Testis (tissue), 3 donors: ENCODE data around the gene GEMIN5. TPM values are rescaled to one million over a fixed set of nuclear protein-coding genes. Genes with fewer than 3 reads are reported as not detected.

Experiments used
- DNase-seq: peaks from one replicate; pipeline ENCODE4 v3.0.0-alpha.2; 2019
- H3K27ac ChIP-seq, 2 donors: fragments of 200-600 bp; sonication (generic); one replicate each; pipeline ENCODE4 v1.5.1; 2019
- H3K27me3 ChIP-seq: fragments of 200-600 bp; sonication (generic); one replicate; pipeline ENCODE4 v1.5.1; 2019
- H3K36me3 ChIP-seq: fragments of 200-600 bp; sonication (generic); one replicate; pipeline ENCODE4 v1.5.1; 2017; ENCODE audit warnings: low read depth; ENCODE audit errors: missing control alignments
- H3K4me1 ChIP-seq: fragments of 200-600 bp; sonication (generic); one replicate; pipeline ENCODE4 v1.5.1; 2019
- H3K4me3 ChIP-seq, 2 donors: fragments of 200-600 bp; sonication (generic); one replicate each; pipeline ENCODE4 v1.5.1; 2017 to 2019
- H3K9me3 ChIP-seq: fragments of 200-600 bp; sonication (generic); one replicate; pipeline ENCODE4 v1.5.1; 2017
- POLR2A ChIP-seq: fragments of 450-650 bp; IDR thresholded peaks from one replicate; pipeline ENCODE4 v1.6.1; 2017; ENCODE audit warnings: antibody characterized with exemption, mild to moderate bottlenecking, moderate library complexity
- WGBS, 2 donors: methylation state at CpG; one replicate each; pipeline ENCODE4 v1.1.5; 2018; 5-methylcytosine and 5-hydroxymethylcytosine counted together
- intact Hi-C: fragments of 100-400 bp; cut with DNase I; formaldehyde crosslinking; loops from one replicate; pipeline ENCODE4 v1.15.1; 2023; ENCODE audit warnings: low total_unique reads
- polyA plus RNA-seq: library from polyadenylated mRNA; stranded (reverse); fragments of 350-450 nt; fragmentation: Illumina TruSeq; extraction: RNeasy Lipid Tissue Mini Kit (QIAGEN cat#74804); gene quantifications from one replicate; pipeline ENCODE4 v1.2.3, GENCODE V29; 2014; ENCODE audit warnings: low read depth, low replicate concordance; ENCODE audit not compliant: insufficient read depth
- total RNA-seq, 2 donors: library from RNA; depleted of rRNA; stranded (reverse); fragments of >200 nt; gene quantifications; one replicate each; pipeline ENCODE4 v1.2.3, GENCODE V29; 2016
- TF ChIP-seq, protein P1 (sequence below), 3 experiments: fragments of 450-650 bp in 2 of 3; fragments of 200-600 bp in 1 of 3; sonication (generic) in 1 of 3; IDR thresholded peaks; one replicate each; pipeline ENCODE4 v1.5.1; 2016 to 2019; ENCODE audit warnings: antibody characterized with exemption in 3 of 3, mild to moderate bottlenecking in 2 of 3, moderate library complexity in 1 of 3

GEMIN5 gene
- total and polyA plus RNA-seq, 3 donors from 2014 or later = 15.8 to 24.7 (median 24.1) TPM

DNA sequence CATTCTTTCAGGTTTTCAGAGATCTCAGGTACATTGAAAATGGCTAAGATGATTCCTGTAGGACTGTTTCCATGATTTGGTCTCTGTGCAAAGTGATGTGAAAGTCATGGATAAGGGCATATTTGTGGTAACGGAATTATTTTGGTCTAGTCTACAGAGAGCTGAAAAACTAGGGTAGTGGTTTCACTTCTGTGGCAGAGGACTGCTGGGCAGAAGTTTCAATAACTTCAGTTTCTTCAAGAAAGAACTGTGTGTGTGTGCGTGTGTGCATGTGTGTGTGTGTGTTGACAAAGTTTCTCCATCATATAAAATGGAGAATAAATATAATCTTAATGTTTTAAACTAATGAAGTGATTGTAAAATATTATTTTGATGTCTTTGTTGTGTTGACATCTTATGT lies 75.2 kb downstream of the GEMIN5 start:
- no peaks in the 10 kb centered on the region for H3K36me3 ChIP-seq
- H3K27me3 ChIP-seq = no peaks in the 10 kb centered on the region
- intact Hi-C loops = no loop called here
- H3K4me1 ChIP-seq = peaks cover 49% of the 10 kb centered on the region
- TF ChIP-seq, protein P1, sequence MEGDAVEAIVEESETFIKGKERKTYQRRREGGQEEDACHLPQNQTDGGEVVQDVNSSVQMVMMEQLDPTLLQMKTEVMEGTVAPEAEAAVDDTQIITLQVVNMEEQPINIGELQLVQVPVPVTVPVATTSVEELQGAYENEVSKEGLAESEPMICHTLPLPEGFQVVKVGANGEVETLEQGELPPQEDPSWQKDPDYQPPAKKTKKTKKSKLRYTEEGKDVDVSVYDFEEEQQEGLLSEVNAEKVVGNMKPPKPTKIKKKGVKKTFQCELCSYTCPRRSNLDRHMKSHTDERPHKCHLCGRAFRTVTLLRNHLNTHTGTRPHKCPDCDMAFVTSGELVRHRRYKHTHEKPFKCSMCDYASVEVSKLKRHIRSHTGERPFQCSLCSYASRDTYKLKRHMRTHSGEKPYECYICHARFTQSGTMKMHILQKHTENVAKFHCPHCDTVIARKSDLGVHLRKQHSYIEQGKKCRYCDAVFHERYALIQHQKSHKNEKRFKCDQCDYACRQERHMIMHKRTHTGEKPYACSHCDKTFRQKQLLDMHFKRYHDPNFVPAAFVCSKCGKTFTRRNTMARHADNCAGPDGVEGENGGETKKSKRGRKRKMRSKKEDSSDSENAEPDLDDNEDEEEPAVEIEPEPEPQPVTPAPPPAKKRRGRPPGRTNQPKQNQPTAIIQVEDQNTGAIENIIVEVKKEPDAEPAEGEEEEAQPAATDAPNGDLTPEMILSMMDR (IDR thresholded peaks at IDR 0.05) = no peak
- no peak for TF ChIP-seq POLR2A
- peak overlapping the region in 1 of 2 donors; percentile 100 for H3K27ac ChIP-seq
- H3K4me3 ChIP-seq = no peak overlapping the region
- no peak for DNase-seq
- WGBS, 2 donors = 66 to 84% methylated on average over 2 of the region's 2 CpGs
- no peaks in the 10 kb centered on the region for H3K9me3 ChIP-seq

DNA sequence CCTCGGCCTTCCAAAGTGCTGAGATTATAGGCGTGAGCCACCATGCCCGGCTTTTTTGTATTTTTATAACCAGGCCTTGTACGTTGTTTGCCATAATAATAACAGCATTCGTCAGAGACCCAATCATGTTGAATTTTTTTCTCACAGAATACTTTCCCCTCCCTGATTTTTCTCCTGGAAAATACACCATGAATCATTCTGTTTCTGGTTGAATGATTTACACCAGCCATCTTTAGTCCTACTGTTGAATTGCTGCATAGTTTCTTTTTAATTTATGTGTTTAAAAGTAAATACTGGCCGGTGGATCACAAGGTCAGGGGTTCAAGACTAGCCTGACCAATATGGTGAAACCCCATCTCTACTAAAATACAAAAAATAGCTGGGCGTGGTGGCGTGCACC lies 76.1 kb downstream of the GEMIN5 start:
- intact Hi-C loops = no loop called here
- no peaks in the 10 kb centered on the region for H3K9me3 ChIP-seq
- H3K27ac ChIP-seq = peak overlapping the region in 1 of 2 donors; percentile 100
- H3K4me3 ChIP-seq = no peak overlapping the region
- TF ChIP-seq, protein P1 (IDR thresholded peaks at IDR 0.05) = no peak
- TF ChIP-seq POLR2A = no peak
- no peak for DNase-seq
- H3K4me1 ChIP-seq = peaks cover 44% of the 10 kb centered on the region
- no peaks in the 10 kb centered on the region for H3K27me3 ChIP-seq
- H3K36me3 ChIP-seq = no peaks in the 10 kb centered on the region
- 59 to 74% methylated on average over 8 of the region's 8 CpGs for WGBS, 2 donors

DNA sequence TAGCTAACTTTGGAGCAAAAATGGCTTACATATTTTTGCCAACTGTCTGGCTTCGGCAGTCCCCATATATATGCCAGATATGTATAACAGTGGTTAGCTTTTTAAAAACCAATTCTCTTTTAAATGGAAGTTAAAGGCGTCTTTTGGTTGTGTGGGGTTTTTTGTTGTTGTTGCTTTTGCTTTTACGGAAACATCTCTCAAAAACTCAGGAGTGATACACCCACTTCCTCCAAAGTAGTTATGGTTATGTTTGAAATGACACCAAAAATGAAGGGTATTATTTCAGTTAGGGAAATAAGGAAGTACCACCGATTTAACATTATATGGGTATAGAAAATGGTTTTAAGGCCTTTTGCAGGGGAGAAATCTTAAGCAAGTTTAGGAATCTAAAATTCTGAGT lies 77.2 kb downstream of the GEMIN5 start:
- DNase-seq = no peak
- peaks cover 37% of the 10 kb centered on the region for H3K4me1 ChIP-seq
- peak overlapping the region; percentile 93 to 100 for H3K27ac ChIP-seq
- 28 to 38% methylated on average over 4 of the region's 4 CpGs for WGBS, 2 donors
- H3K9me3 ChIP-seq = no peaks in the 10 kb centered on the region
- no peaks in the 10 kb centered on the region for H3K36me3 ChIP-seq
- TF ChIP-seq, protein P1 (IDR thresholded peaks at IDR 0.05) = no peak
- no peak for TF ChIP-seq POLR2A
- peak overlapping the region in 1 of 2 donors; percentile 92 for H3K4me3 ChIP-seq
- intact Hi-C loops = no loop called here
- no peaks in the 10 kb centered on the region for H3K27me3 ChIP-seq

DNA sequence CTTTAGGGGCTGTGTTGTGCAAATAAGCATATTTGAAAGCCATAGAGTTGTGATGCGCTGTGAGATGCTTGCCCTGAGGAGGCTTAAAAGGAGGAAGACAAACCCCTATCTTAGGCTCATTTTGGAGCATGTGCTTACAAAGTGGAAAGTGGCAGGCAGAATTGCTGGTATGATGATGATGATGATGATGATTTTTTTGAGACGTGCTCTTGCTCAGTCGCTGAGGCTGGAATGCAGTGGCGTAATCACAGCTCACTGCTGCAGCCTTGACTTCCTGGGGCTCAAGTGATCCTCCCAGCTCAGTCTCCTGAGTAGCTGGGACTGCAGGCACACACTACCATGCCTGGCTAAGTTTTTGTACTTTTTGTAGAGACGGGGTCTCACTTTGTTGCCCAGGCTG lies 77.9 kb downstream of the GEMIN5 start:
- Histone ChIP-seq H3K27me3 (no peaks in the 10 kb centered on the region), H3K4me3 (peak overlapping the region; percentile 92 to 94), H3K4me1 (peaks cover 33% of the 10 kb centered on the region), H3K9me3 (no peaks in the 10 kb centered on the region), H3K27ac (peak overlapping the region; percentile 93 to 100), H3K36me3 (no peaks in the 10 kb centered on the region)
- intact Hi-C loops = no loop called here
- peak; percentile 70 for DNase-seq
- WGBS, 2 donors = 6 to 9% methylated on average over 5 of the region's 5 CpGs
- TF ChIP-seq, protein P1 (IDR thresholded peaks at IDR 0.05) = no peak
- no peak for TF ChIP-seq POLR2A
